Upper lobe of left lung (tissue), 6 donors: Measurements from ENCODE around the gene PRSS12. TPM values are rescaled to one million over a fixed set of nuclear protein-coding genes. Genes with fewer than 3 reads are reported as not detected.

Source experiments
- ATAC-seq, 2 donors: fragments of 200-7000 bp; cut with Tn5 transposase; one replicate each; pipeline ENCODE4 v1.9.1; 2022; ENCODE audit warnings: mild to moderate bottlenecking in 2 of 2, moderate library complexity in 2 of 2; ENCODE audit not compliant: low FRiP score in 2 of 2
- DNase-seq, 2 donors: peaks; one replicate each; pipeline ENCODE4 v3.0.0-alpha.2; 2019 to 2020
- H3K27ac ChIP-seq, 4 donors: fragments of 200-600 bp; sonication (generic); one replicate each; pipeline ENCODE4 v1.5.1; 2016 to 2019
- H3K27me3 ChIP-seq, 4 donors: fragments of 200-600 bp; sonication (generic); one replicate each; pipeline ENCODE4 v1.5.1; 2017 to 2019
- H3K36me3 ChIP-seq, 4 donors: fragments of 200-600 bp; sonication (generic); one replicate each; pipeline ENCODE4 v1.5.1; 2016 to 2019
- H3K4me1 ChIP-seq, 4 donors: fragments of 200-600 bp; sonication (generic); one replicate each; pipeline ENCODE4 v1.5.1; 2018 to 2019
- H3K4me3 ChIP-seq, 4 donors: fragments of 200-600 bp; sonication (generic); one replicate each; pipeline ENCODE4 v1.5.1; 2017 to 2019; ENCODE audit warnings: mild to moderate bottlenecking in 2 of 4, moderate library complexity in 1 of 4
- H3K9me3 ChIP-seq, 4 donors: fragments of 200-600 bp; sonication (generic); one replicate each; pipeline ENCODE4 v1.5.1; 2018 to 2019
- EP300 ChIP-seq, 4 donors: sonication (generic); formaldehyde crosslinking; IDR thresholded peaks; one replicate each; pipeline ENCODE4 v1.5.1; 2017; ENCODE audit warnings: antibody characterized with exemption in 4 of 4, control low read depth in 2 of 4
- POLR2A ChIP-seq, 4 donors: fragments of 450-650 bp; IDR thresholded peaks; one replicate each; pipeline ENCODE4 v1.5.1; 2016 to 2017; ENCODE audit warnings: antibody characterized with exemption in 4 of 4, mild to moderate bottlenecking in 2 of 4
- POLR2AphosphoS5 ChIP-seq, 2 donors: sonication (generic); formaldehyde crosslinking; IDR thresholded peaks; one replicate each; pipeline ENCODE4 v1.5.1; 2017; ENCODE audit warnings: antibody characterized with exemption in 2 of 2
- WGBS, 2 donors: methylation state at CpG; one replicate each; pipeline ENCODE4 v1.1.5; 2017 to 2018; 5-methylcytosine and 5-hydroxymethylcytosine counted together
- total RNA-seq, 6 donors: library from RNA; depleted of rRNA in 4 of 6; stranded (reverse); fragments of >200 nt in 4 of 6; gene quantifications; one replicate each; pipeline versions ENCODE4 v1.1.0 to v1.2.1, GENCODE V29; 2016 to 2021
- TF ChIP-seq, protein P1 (sequence below), 6 experiments: fragments of 450-650 bp in 4 of 6; fragments of 200-600 bp in 2 of 6; sonication (generic) in 2 of 6; IDR thresholded peaks; one replicate each; pipeline ENCODE4 v1.5.1; 2016 to 2019; ENCODE audit warnings: antibody characterized with exemption in 6 of 6
- donor health status: DM: no; HTN: no; CAD: no; lungs with moderate emphysema.
- donor health status: DM: no; HTN: yes; CAD: no; lungs with severe emphysema.

Gene PRSS12
- total RNA-seq, 6 donors from 2014 or later, result 6.8 to 27.2 (median 10.0) TPM

DNA sequence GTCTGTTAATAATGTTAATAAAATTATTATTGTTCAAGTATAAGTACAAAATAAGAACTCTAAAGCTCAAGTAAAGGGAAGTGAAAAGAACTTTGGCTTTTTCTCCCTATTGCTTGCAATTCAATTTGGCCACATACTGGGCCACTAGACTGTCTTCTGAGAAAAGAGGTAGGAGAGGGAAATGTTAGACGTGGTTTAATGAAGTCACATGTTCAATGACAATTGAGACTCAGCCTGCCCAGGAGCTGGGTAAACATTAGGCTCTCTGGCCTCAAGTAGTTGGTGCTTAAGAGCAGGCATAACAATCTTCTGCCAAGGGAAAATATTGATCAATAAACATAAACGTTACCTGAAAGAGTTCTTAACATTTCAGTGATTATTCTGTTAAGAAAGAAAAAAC is 15.1 kb upstream of the PRSS12 start:
- DNase-seq (peak in 1 of 2 donors; percentile 26), ATAC-seq (peak in 1 of 2 donors; percentile 71)
- H3K4me3 ChIP-seq, result no peak overlapping the region
- H3K27ac ChIP-seq, result no peak overlapping the region
- H3K4me1 ChIP-seq, result no peaks in the 10 kb centered on the region
- H3K27me3 ChIP-seq, result peaks cover 0 to 1% (median 0%) of the 10 kb centered on the region in 4 donors
- no peaks in the 10 kb centered on the region for H3K36me3 ChIP-seq
- TF ChIP-seq POLR2AphosphoS5 (IDR thresholded peaks at IDR 0.05) (no peak), EP300 (IDR thresholded peaks at IDR 0.05) (no peak), POLR2A (IDR thresholded peaks at IDR 0.05) (no peak)
- TF ChIP-seq, protein P1, sequence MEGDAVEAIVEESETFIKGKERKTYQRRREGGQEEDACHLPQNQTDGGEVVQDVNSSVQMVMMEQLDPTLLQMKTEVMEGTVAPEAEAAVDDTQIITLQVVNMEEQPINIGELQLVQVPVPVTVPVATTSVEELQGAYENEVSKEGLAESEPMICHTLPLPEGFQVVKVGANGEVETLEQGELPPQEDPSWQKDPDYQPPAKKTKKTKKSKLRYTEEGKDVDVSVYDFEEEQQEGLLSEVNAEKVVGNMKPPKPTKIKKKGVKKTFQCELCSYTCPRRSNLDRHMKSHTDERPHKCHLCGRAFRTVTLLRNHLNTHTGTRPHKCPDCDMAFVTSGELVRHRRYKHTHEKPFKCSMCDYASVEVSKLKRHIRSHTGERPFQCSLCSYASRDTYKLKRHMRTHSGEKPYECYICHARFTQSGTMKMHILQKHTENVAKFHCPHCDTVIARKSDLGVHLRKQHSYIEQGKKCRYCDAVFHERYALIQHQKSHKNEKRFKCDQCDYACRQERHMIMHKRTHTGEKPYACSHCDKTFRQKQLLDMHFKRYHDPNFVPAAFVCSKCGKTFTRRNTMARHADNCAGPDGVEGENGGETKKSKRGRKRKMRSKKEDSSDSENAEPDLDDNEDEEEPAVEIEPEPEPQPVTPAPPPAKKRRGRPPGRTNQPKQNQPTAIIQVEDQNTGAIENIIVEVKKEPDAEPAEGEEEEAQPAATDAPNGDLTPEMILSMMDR (IDR thresholded peaks at IDR 0.05), result no peak
- no peaks in the 10 kb centered on the region for H3K9me3 ChIP-seq
- 37 to 55% methylated on average over 2 of the region's 2 CpGs for WGBS, 2 donors

DNA sequence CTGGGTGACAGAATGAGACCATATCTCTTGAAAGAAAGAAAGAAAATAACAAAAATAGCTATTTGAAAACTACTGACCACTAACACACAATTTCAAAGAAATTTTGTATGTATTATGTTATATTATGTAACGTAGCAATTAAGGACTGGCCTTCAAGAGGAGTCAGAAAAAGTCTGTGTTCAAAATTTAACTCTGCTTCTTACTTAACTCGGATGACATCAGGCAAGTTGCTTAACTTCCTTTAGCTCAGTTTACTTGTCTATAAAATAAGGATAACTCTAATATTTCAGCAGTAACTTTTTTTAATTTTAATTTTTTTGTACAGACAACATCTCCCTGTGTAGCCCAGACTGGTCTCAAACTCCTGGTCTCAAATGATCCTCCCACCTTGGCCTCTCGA is 14.6 kb upstream of the PRSS12 start:
- WGBS, 2 donors, result 65 to 69% methylated on average over 3 of the region's 3 CpGs
- H3K36me3 ChIP-seq, result no peaks in the 10 kb centered on the region
- no peak for ATAC-seq

DNA sequence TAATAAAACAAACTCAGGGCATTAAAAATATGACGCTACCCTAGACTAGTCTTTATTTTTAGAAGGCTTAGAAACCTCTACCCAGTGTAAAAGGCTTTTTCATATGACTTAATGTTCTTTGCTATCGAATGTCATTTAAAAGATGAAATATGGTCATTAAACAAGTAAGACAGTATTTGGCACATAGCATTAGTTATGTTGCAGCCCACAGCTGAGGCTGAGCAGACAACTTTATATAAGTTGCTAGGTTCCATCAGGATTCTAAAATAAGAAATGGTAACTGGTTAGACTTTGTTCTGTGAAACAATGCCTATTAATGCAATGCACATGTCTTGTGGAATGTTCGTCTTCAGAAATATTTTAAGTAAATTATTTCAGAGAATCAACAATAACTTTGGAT is 10.4 kb upstream of the PRSS12 start:
- WGBS, 2 donors, result 78 to 79% methylated on average over 3 of the region's 3 CpGs
- H3K27me3 ChIP-seq, result peaks cover 0 to 1% (median 0%) of the 10 kb centered on the region in 4 donors

More for the DNA sequence above, 14.6 kb upstream of the PRSS12 start:
- Histone ChIP-seq H3K27ac (no peak overlapping the region), H3K4me3 (no peak overlapping the region), H3K27me3 (peaks cover 0 to 1% (median 0%) of the 10 kb centered on the region in 4 donors), H3K9me3 (no peaks in the 10 kb centered on the region), H3K4me1 (no peaks in the 10 kb centered on the region)
- DNase-seq, result no peak
- TF ChIP-seq POLR2A (IDR thresholded peaks at IDR 0.05) (no peak), EP300 (IDR thresholded peaks at IDR 0.05) (no peak), POLR2AphosphoS5 (IDR thresholded peaks at IDR 0.05) (no peak)
- TF ChIP-seq, protein P1 (IDR thresholded peaks at IDR 0.05), result no peak

DNA sequence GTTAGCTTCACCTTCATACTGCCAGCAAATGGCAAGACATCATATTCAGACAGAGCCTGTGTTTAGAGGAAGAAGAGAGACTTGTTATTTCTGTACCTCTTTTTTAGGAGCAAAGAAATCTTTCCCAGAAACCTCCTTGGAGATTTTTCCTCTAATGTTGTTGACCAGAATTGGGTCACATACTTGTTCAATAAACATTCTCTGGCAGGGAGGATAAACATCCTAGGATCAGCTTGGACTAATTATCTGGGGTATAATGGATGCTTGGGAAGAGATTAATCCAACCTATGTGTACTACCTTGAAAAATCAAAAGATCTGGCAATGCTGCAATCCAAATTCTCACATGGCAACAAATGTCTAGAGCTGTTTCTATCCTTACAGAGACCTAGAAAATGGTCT is 8.4 kb upstream of the PRSS12 start:
- Histone ChIP-seq H3K9me3 (no peaks in the 10 kb centered on the region), H3K36me3 (no peaks in the 10 kb centered on the region), H3K4me1 (no peaks in the 10 kb centered on the region), H3K4me3 (no peak overlapping the region), H3K27me3 (peaks cover 0 to 1% (median 0%) of the 10 kb centered on the region in 4 donors), H3K27ac (no peak overlapping the region)
- DNase-seq, result no peak
- TF ChIP-seq POLR2A (IDR thresholded peaks at IDR 0.05) (no peak), POLR2AphosphoS5 (IDR thresholded peaks at IDR 0.05) (no peak), EP300 (IDR thresholded peaks at IDR 0.05) (no peak)
- TF ChIP-seq, protein P1 (IDR thresholded peaks at IDR 0.05), result no peak
- ATAC-seq, result no peak

More for the DNA sequence above, 10.4 kb upstream of the PRSS12 start:
- Histone ChIP-seq H3K27ac (no peak overlapping the region), H3K36me3 (no peaks in the 10 kb centered on the region), H3K9me3 (no peaks in the 10 kb centered on the region), H3K4me1 (no peaks in the 10 kb centered on the region), H3K4me3 (no peak overlapping the region)
- TF ChIP-seq EP300 (IDR thresholded peaks at IDR 0.05), result no peak
- TF ChIP-seq, protein P1 (IDR thresholded peaks at IDR 0.05), result no peak
- TF ChIP-seq POLR2A (IDR thresholded peaks at IDR 0.05), result no peak
- no peak for TF ChIP-seq POLR2AphosphoS5 (IDR thresholded peaks at IDR 0.05)
- ATAC-seq, result no peak
- no peak for DNase-seq

DNA sequence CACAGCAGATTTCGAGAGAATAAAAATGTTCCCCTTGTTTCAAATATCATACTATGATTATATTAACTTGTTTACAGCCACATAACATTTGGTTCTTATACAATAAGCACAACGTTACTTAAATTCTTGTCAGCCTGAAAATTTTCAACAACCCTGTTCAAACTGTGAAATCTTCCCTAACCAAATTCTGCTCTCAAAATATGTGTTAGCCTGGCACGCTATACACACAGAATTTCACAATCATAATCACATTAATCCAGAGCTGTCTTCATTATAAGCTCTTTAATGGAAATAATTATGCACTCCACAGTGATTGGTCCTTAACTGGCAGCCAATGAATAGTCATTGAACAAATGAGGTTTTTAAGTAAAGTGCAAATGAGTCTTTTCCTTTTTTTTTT is 7.3 kb upstream of the PRSS12 start:
- H3K4me3 ChIP-seq, result no peak overlapping the region
- H3K36me3 ChIP-seq, result no peaks in the 10 kb centered on the region
- no peaks in the 10 kb centered on the region for H3K4me1 ChIP-seq
- 72 to 82% methylated on average over 3 of the region's 3 CpGs for WGBS, 2 donors
- H3K9me3 ChIP-seq, result no peaks in the 10 kb centered on the region
- H3K27ac ChIP-seq, result no peak overlapping the region
- no peak for ATAC-seq
- peaks cover 0 to 1% (median 0%) of the 10 kb centered on the region in 4 donors for H3K27me3 ChIP-seq
- DNase-seq, result no peak
- no peak for TF ChIP-seq EP300 (IDR thresholded peaks at IDR 0.05)
- TF ChIP-seq, protein P1 (IDR thresholded peaks at IDR 0.05), result no peak
- TF ChIP-seq POLR2AphosphoS5 (IDR thresholded peaks at IDR 0.05), result no peak
- TF ChIP-seq POLR2A (IDR thresholded peaks at IDR 0.05), result no peak
